NCI-H345 (cell line): Measurements from ENCODE around the gene NUDCD3.

ENCODE experiments used
- DNase-seq: peaks from one replicate; lab custom pipeline; 2025; lab: John Stamatoyannopoulos, UW

Gene NUDCD3

GRCh38 chr7:44382459-44383265 is 107.8 kb downstream of the NUDCD3 start:
- no peak for DNase-seq

- DNase-seq, result no peak
Observed at GRCh38 chr7:44381494-44382220, 108.8 kb downstream of the NUDCD3 start.

GRCh38 chr7:44380831-44381493 is 109.5 kb downstream of the NUDCD3 start:
- DNase-seq, result no peak

- DNase-seq, result no peak
Observed at GRCh38 chr7:44380189-44380830, 110.1 kb downstream of the NUDCD3 start.

GRCh38 chr7:44379366-44380188 is 110.9 kb downstream of the NUDCD3 start:
- no peak for DNase-seq

GRCh38 chr7:44378744-44379143 is 111.7 kb downstream of the NUDCD3 start:
- DNase-seq, result no peak

GRCh38 chr7:44377681-44378421 is 112.6 kb downstream of the NUDCD3 start:
- no peak for DNase-seq

GRCh38 chr7:44377134-44377463 is 113.4 kb downstream of the NUDCD3 start:
- no peak for DNase-seq

- no peak for DNase-seq
Observed at GRCh38 chr7:44376429-44377133, 113.9 kb downstream of the NUDCD3 start.

GRCh38 chr7:44375926-44376342 is 114.5 kb downstream of the NUDCD3 start:
- no peak for DNase-seq

- DNase-seq, result no peak
Observed at GRCh38 chr7:44375236-44375699, 115.2 kb downstream of the NUDCD3 start.

GRCh38 chr7:44374007-44374763 is 116.3 kb downstream of the NUDCD3 start:
- no peak for DNase-seq

- DNase-seq, result no peak
Observed at GRCh38 chr7:44373418-44373740, 117.1 kb downstream of the NUDCD3 start.

GRCh38 chr7:44372560-44373417 is 117.7 kb downstream of the NUDCD3 start:
- DNase-seq, result no peak

- DNase-seq, result no peak
Observed at GRCh38 chr7:44368885-44369284, 121.6 kb downstream of the NUDCD3 start.

- DNase-seq, result no peak
Observed at GRCh38 chr7:44368455-44368854, 122.0 kb downstream of the NUDCD3 start.

- DNase-seq, result no peak
Observed at GRCh38 chr7:44367475-44368043, 122.9 kb downstream of the NUDCD3 start.

GRCh38 chr7:44366986-44367385 is 123.5 kb downstream of the NUDCD3 start:
- DNase-seq, result no peak
